ENCODE measurements around the gene BATF2.

DNA sequence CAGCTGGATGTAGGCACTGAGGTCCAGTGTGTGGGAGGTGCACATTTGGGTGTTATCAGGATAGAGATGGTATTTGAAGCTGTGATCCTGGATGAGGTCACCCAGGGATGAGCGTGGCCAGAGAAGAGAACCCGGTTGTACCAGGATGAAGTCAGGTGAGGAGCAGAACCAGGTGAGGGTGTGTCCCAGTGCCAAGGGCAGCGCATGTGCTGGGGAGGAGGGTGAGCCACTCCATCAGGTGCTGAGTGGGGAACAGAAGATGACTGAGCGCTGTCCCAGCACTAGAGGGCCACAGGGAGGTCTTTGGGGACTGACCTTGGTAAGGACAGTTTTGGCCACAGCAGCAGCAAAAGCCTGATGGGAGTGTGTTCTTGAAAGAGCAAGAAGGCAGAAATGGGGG lies 19.9 kb upstream of the BATF2 start:
- TF ChIP-seq, protein P1, sequence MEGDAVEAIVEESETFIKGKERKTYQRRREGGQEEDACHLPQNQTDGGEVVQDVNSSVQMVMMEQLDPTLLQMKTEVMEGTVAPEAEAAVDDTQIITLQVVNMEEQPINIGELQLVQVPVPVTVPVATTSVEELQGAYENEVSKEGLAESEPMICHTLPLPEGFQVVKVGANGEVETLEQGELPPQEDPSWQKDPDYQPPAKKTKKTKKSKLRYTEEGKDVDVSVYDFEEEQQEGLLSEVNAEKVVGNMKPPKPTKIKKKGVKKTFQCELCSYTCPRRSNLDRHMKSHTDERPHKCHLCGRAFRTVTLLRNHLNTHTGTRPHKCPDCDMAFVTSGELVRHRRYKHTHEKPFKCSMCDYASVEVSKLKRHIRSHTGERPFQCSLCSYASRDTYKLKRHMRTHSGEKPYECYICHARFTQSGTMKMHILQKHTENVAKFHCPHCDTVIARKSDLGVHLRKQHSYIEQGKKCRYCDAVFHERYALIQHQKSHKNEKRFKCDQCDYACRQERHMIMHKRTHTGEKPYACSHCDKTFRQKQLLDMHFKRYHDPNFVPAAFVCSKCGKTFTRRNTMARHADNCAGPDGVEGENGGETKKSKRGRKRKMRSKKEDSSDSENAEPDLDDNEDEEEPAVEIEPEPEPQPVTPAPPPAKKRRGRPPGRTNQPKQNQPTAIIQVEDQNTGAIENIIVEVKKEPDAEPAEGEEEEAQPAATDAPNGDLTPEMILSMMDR (conservative IDR thresholded peaks at IDR 0.05; ENCODE audit: low read length): peak; percentile 28; the same call in 1 of the 2 replicates
- TF ChIP-seq EZH2phosphoT487 (IDR thresholded peaks at IDR 0.05; ENCODE audit: borderline replicate concordance): no peak

Data from Loucy (cell line).